Mesenchymal stem cell (in vitro differentiated cells and primary cell): ENCODE measurements around the gene EXOC4.

Experiments
- DNase-seq: peaks from one replicate; pipeline ENCODE4 v3.0.0-alpha.2; 2013
- H2AFZ ChIP-seq: one replicate; pipeline ENCODE4 v1.6.1; 2013; ENCODE audit warnings: low read depth, mild to moderate bottlenecking, control low read depth, inconsistent platforms, low read length, moderate library complexity
- H2AK5ac ChIP-seq: 2 replicates; pipeline ENCODE4 v1.6.1; 2013; ENCODE audit warnings: low read length, moderate library complexity, mild to moderate bottlenecking, inconsistent platforms; ENCODE audit not compliant: severe bottlenecking
- H2BK120ac ChIP-seq: one replicate; pipeline ENCODE4 v1.6.1; 2013; ENCODE audit warnings: low read depth, mild to moderate bottlenecking, inconsistent platforms, low read length, moderate library complexity
- H2BK12ac ChIP-seq, 2 experiments: one replicate each; pipeline ENCODE4 v1.6.1; 2013; ENCODE audit warnings: inconsistent platforms in 2 of 2, low read length in 2 of 2, mild to moderate bottlenecking in 2 of 2, moderate library complexity in 2 of 2, control low read depth in 1 of 2
- H2BK15ac ChIP-seq: one replicate; pipeline ENCODE4 v1.6.1; 2013; ENCODE audit warnings: mild to moderate bottlenecking, low read depth, inconsistent platforms; ENCODE audit not compliant: poor library complexity, severe bottlenecking
- H2BK5ac ChIP-seq: 2 replicates; pipeline ENCODE4 v1.6.1; 2013; ENCODE audit warnings: low read depth, mild to moderate bottlenecking, low read length, control low read depth, inconsistent platforms; ENCODE audit not compliant: poor library complexity, severe bottlenecking
- H3K14ac ChIP-seq, 2 experiments: one replicate each; pipeline ENCODE4 v1.6.1; 2013; ENCODE audit warnings: inconsistent platforms in 2 of 2, low read length in 2 of 2, control low read depth in 1 of 2, mild to moderate bottlenecking in 1 of 2, moderate library complexity in 1 of 2
- H3K18ac ChIP-seq, 2 experiments: one replicate each; pipeline ENCODE4 v1.6.1; 2013; ENCODE audit warnings: inconsistent platforms in 2 of 2, low read length in 2 of 2, control low read depth in 1 of 2, low read depth in 1 of 2, mild to moderate bottlenecking in 1 of 2
- H3K23ac ChIP-seq, 2 experiments: one replicate each; pipeline ENCODE4 v1.6.1; 2013; ENCODE audit warnings: inconsistent platforms in 2 of 2, low read length in 2 of 2, mild to moderate bottlenecking in 2 of 2, moderate library complexity in 2 of 2, control low read depth in 1 of 2
- H3K27ac ChIP-seq: 2 replicates; pipeline ENCODE4 v1.5.1; 2013; ENCODE audit warnings: mild to moderate bottlenecking, moderate library complexity, low read length, control low read depth, inconsistent platforms; ENCODE audit not compliant: poor library complexity, severe bottlenecking
- H3K27me3 ChIP-seq, 2 experiments: 2 replicates each; pipeline versions ENCODE4 v1.6.1 to v1.7.0; 2013; ENCODE audit warnings: low read length in 2 of 2, mild to moderate bottlenecking in 2 of 2, moderate library complexity in 2 of 2, control low read depth in 1 of 2, inconsistent platforms in 1 of 2; ENCODE audit not compliant: control insufficient read depth in 1 of 2, insufficient read depth in 1 of 2
- H3K36me3 ChIP-seq, 2 experiments: 2 replicates each; pipeline versions ENCODE4 v1.6.1 to v1.7.0; 2013; ENCODE audit warnings: low read length in 2 of 2, control low read depth in 1 of 2, inconsistent platforms in 1 of 2, low read depth in 1 of 2, mild to moderate bottlenecking in 1 of 2; ENCODE audit not compliant: insufficient read depth in 2 of 2, control insufficient read depth in 1 of 2
- H3K4ac ChIP-seq, 2 experiments: one replicate each; pipeline ENCODE4 v1.6.1; 2013; ENCODE audit warnings: inconsistent platforms in 2 of 2, low read length in 2 of 2, mild to moderate bottlenecking in 2 of 2, moderate library complexity in 2 of 2, control low read depth in 1 of 2, low read depth in 1 of 2
- H3K4me1 ChIP-seq: 2 replicates; pipeline ENCODE4 v1.6.1; 2013; ENCODE audit warnings: low read depth, low read length, control low read depth; ENCODE audit not compliant: control insufficient read depth, insufficient read depth
- H3K4me2 ChIP-seq: 2 replicates; pipeline ENCODE4 v1.6.1; 2013; ENCODE audit warnings: low read length, mild to moderate bottlenecking, inconsistent platforms; ENCODE audit not compliant: poor library complexity, severe bottlenecking
- H3K4me3 ChIP-seq, 2 experiments: 2 replicates each; pipeline versions ENCODE4 v1.5.1 to v1.7.0; 2013; ENCODE audit warnings: low read length in 2 of 2, mild to moderate bottlenecking in 2 of 2, control low read depth in 1 of 2, low read depth in 1 of 2; ENCODE audit not compliant: insufficient read depth in 1 of 2
- H3K79me1 ChIP-seq: replicated peaks from 2 replicates; pipeline ENCODE4 v1.6.1; 2013; ENCODE audit warnings: mild to moderate bottlenecking, control low read depth, low read length, inconsistent platforms; ENCODE audit not compliant: poor library complexity, severe bottlenecking
- H3K9ac ChIP-seq: 2 replicates; pipeline ENCODE4 v1.7.0; 2013; ENCODE audit warnings: mild to moderate bottlenecking, low read length, moderate library complexity
- H3K9me3 ChIP-seq: 2 replicates; pipeline ENCODE4 v1.7.0; 2013; ENCODE audit warnings: mild to moderate bottlenecking, low read length; ENCODE audit not compliant: control insufficient read depth
- H4K8ac ChIP-seq: one replicate; pipeline ENCODE4 v1.6.1; 2013; ENCODE audit warnings: inconsistent platforms, mild to moderate bottlenecking, low read length, moderate library complexity
- H4K91ac ChIP-seq: one replicate; pipeline ENCODE4 v1.6.1; 2013; ENCODE audit warnings: mild to moderate bottlenecking, low read length, inconsistent platforms
- WGBS: methylation state at CpG from one replicate; pipeline ENCODE4 v1.1.7; 2013; ENCODE audit warnings: mixed read lengths; 5-methylcytosine and 5-hydroxymethylcytosine counted together

Gene EXOC4

GRCh38 chr7:133973710-133974109 is 720.8 kb downstream of the EXOC4 start:
- Histone ChIP-seq H3K4ac (no peak overlapping the region), H2AK5ac (no peak overlapping the region), H3K4me2 (no peak overlapping the region), H2AFZ (no peak overlapping the region), H2BK15ac (no peak overlapping the region), H3K18ac (no peak overlapping the region), H4K8ac (no peak overlapping the region), H3K4me1 (no peaks in the 10 kb centered on the region), H3K4me3 (no peak overlapping the region), H3K27ac (no peak overlapping the region), H3K9me3 (no peaks in the 10 kb centered on the region), H4K91ac (no peak overlapping the region), H3K9ac (no peak overlapping the region), H2BK5ac (no peak overlapping the region), H3K14ac (no peak overlapping the region), H3K36me3 (no peaks in the 10 kb centered on the region), H2BK12ac (no peak overlapping the region), H2BK120ac (no peak overlapping the region), H3K27me3 (no peaks in the 10 kb centered on the region), H3K79me1 (peaks cover 2% of the 10 kb centered on the region), H3K23ac (no peak overlapping the region)
- no peak for DNase-seq
- 60% methylated on average over 1 of the region's 2 CpGs for WGBS

- no peak overlapping the region for H2BK15ac ChIP-seq
- DNase-seq: no peak
- H3K79me1 ChIP-seq: no peaks in the 10 kb centered on the region
These were observed 722.3 kb downstream of the EXOC4 start for GRCh38 chr7:133975130-133975529.

GRCh38 chr7:133976140-133976539 is 723.3 kb downstream of the EXOC4 start:
- Histone ChIP-seq H2AFZ (no peak overlapping the region), H3K27me3 (no peaks in the 10 kb centered on the region), H3K9me3 (no peaks in the 10 kb centered on the region), H2BK120ac (no peak overlapping the region), H3K4me3 (no peak overlapping the region), H2BK5ac (no peak overlapping the region), H3K79me1 (no peaks in the 10 kb centered on the region), H3K23ac (no peak overlapping the region), H2BK12ac (no peak overlapping the region), H3K4me2 (no peak overlapping the region), H3K27ac (no peak overlapping the region), H3K18ac (no peak overlapping the region), H4K91ac (no peak overlapping the region), H3K4me1 (no peaks in the 10 kb centered on the region), H2AK5ac (no peak overlapping the region), H3K36me3 (no peaks in the 10 kb centered on the region), H3K4ac (no peak overlapping the region), H3K9ac (no peak overlapping the region), H4K8ac (no peak overlapping the region), H3K14ac (no peak overlapping the region), H2BK15ac (no peak overlapping the region)
- DNase-seq: no peak
- WGBS: 31% methylated on average over 1 of the region's 1 CpG

More at GRCh38 chr7:133975130-133975529, 722.3 kb downstream of the EXOC4 start:
- Histone ChIP-seq H2AFZ (no peak overlapping the region), H4K8ac (no peak overlapping the region), H2AK5ac (no peak overlapping the region), H3K27ac (no peak overlapping the region), H3K4me1 (no peaks in the 10 kb centered on the region), H3K27me3 (no peaks in the 10 kb centered on the region), H3K4me2 (no peak overlapping the region), H2BK5ac (no peak overlapping the region), H3K23ac (no peak overlapping the region), H3K9me3 (no peaks in the 10 kb centered on the region), H3K9ac (no peak overlapping the region), H3K14ac (no peak overlapping the region), H2BK120ac (no peak overlapping the region), H3K18ac (no peak overlapping the region), H2BK12ac (no peak overlapping the region), H3K4ac (no peak overlapping the region), H4K91ac (no peak overlapping the region), H3K36me3 (no peaks in the 10 kb centered on the region), H3K4me3 (no peak overlapping the region)

- H3K4me1 ChIP-seq: no peaks in the 10 kb centered on the region
- H2AK5ac ChIP-seq: no peak overlapping the region
- no peak overlapping the region for H3K18ac ChIP-seq
- no peak overlapping the region for H3K9ac ChIP-seq
- H4K8ac ChIP-seq: no peak overlapping the region
- H2AFZ ChIP-seq: no peak overlapping the region
- no peaks in the 10 kb centered on the region for H3K9me3 ChIP-seq
- H3K4me3 ChIP-seq: no peak overlapping the region
- H3K36me3 ChIP-seq: no peaks in the 10 kb centered on the region
- no peak overlapping the region for H3K23ac ChIP-seq
- 90% methylated on average over 3 of the region's 4 CpGs for WGBS
- H3K14ac ChIP-seq: no peak overlapping the region
- H3K4ac ChIP-seq: no peak overlapping the region
- no peaks in the 10 kb centered on the region for H3K79me1 ChIP-seq
- no peak overlapping the region for H2BK15ac ChIP-seq
- H3K27me3 ChIP-seq: no peaks in the 10 kb centered on the region
- H4K91ac ChIP-seq: no peak overlapping the region
- no peak overlapping the region for H2BK120ac ChIP-seq
- H3K4me2 ChIP-seq: no peak overlapping the region
- H2BK5ac ChIP-seq: no peak overlapping the region
- no peak for DNase-seq
- no peak overlapping the region for H2BK12ac ChIP-seq
- H3K27ac ChIP-seq: no peak overlapping the region
These were observed 724.8 kb downstream of the EXOC4 start for GRCh38 chr7:133977409-133978274.
